ENCODE results near the gene SHROOM3.

GRCh38 chr4:76792418-76792817 lies 357.4 kb downstream of the SHROOM3 start:
- TF ChIP-seq CTCF (IDR thresholded peaks at IDR 0.05; ENCODE audit: poor library complexity, severe bottlenecking) (no peak), RAD21 (conservative IDR thresholded peaks at IDR 0.05) (no peak), EZH2 (IDR thresholded peaks at IDR 0.05; ENCODE audit: borderline replicate concordance, insufficient read depth, low read length, poor library complexity, severe bottlenecking) (no peak), REST (IDR thresholded peaks at IDR 0.05; ENCODE audit: borderline replicate concordance) (no peak), EP300 (conservative IDR thresholded peaks at IDR 0.05; ENCODE audit: poor library complexity, severe bottlenecking) (no peak)

Measured in neural cell (in vitro differentiated cells).